HUES48 (cell line): ENCODE data around the gene RBM20.
"Not testable (repeated sequence)": the region's sequence is repeated elsewhere in the genome, so short reads cannot be mapped to it uniquely, and the experiment has no call there.

ENCODE experiments used
- H3K27ac ChIP-seq: one replicate; pipeline ENCODE4 v1.7.0; 2013; ENCODE audit warnings: low read depth, low read length, inconsistent platforms
- H3K27me3 ChIP-seq: 2 replicates; pipeline ENCODE4 v1.6.1; 2013; ENCODE audit warnings: mild to moderate bottlenecking, low read length; ENCODE audit not compliant: control insufficient read depth, insufficient read depth
- H3K36me3 ChIP-seq: 2 replicates; pipeline ENCODE4 v1.6.1; 2013; ENCODE audit warnings: low read length; ENCODE audit not compliant: control insufficient read depth, insufficient read depth
- H3K4me1 ChIP-seq: 2 replicates; pipeline ENCODE4 v1.6.1; 2013; ENCODE audit warnings: mild to moderate bottlenecking, low read length; ENCODE audit not compliant: control insufficient read depth, insufficient read depth
- H3K4me3 ChIP-seq: 2 replicates; pipeline ENCODE4 v1.5.1; 2013; ENCODE audit warnings: mild to moderate bottlenecking, low read depth, low read length
- H3K9ac ChIP-seq: 2 replicates; pipeline ENCODE4 v1.6.1; 2013; ENCODE audit warnings: mild to moderate bottlenecking, low read depth, low read length, moderate library complexity
- H3K9me3 ChIP-seq: 2 replicates; pipeline ENCODE4 v1.6.1; 2013; ENCODE audit warnings: low read length; ENCODE audit not compliant: control insufficient read depth, insufficient read depth

RBM20 gene

DNA sequence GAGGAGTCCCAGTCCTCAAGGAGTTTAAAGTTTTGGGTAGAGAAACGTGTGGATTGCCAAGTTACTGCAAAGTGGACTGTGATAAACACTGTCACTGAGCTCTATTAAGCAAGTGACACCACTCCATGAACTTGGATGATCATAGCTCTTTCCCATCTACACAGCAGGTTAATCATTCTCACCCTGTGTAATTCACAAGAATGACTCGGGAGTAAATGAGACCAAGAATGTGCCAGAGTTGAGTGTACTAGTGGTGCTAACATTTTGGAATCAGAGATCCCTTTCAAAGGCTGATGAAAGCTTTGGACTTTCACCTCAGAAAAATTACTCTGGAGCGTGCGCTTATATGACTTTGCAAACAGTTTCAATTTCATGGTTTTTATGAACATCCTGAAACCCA is 80.8 kb downstream of the RBM20 start:
- no peaks in the 10 kb centered on the region for H3K27me3 ChIP-seq
- H3K27ac ChIP-seq = no peak overlapping the region
- no peaks in the 10 kb centered on the region for H3K9me3 ChIP-seq
- no peak overlapping the region for H3K9ac ChIP-seq
- no peaks in the 10 kb centered on the region for H3K36me3 ChIP-seq
- no peaks in the 10 kb centered on the region for H3K4me1 ChIP-seq
- no peak overlapping the region for H3K4me3 ChIP-seq

GRCh38 chr10:110725801-110726630 is 81.9 kb downstream of the RBM20 start:
- H3K4me1 ChIP-seq = no peaks in the 10 kb centered on the region
- no peak overlapping the region for H3K27ac ChIP-seq
- H3K4me3 ChIP-seq = no peak overlapping the region

DNA sequence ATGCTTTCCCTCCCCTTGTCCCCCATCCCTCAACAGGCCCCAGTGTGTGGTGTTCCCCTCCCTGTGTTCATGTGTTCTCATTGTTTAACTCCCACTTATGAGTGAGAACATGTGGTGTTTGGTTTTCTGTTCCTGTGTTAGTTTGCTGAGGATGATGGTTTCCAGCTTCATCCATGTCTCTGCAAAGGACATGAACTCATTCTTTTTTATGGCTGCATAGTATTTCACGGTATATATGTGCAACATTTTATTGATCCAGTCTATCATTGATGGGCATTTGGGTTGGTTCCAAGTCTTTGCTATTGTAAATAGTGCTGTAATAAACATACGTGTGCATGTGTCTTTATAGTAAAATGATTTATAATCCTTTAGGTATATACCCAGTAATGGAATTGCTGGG is 83.6 kb downstream of the RBM20 start:
- not testable (repeated sequence) for H3K27me3 ChIP-seq, H3K4me3 ChIP-seq, H3K4me1 ChIP-seq, H3K36me3 ChIP-seq, H3K9me3 ChIP-seq, H3K27ac ChIP-seq, H3K9ac ChIP-seq

More at GRCh38 chr10:110725801-110726630, 81.9 kb downstream of the RBM20 start:
- no peak overlapping the region for H3K9ac ChIP-seq
- no peaks in the 10 kb centered on the region for H3K9me3 ChIP-seq
- no peaks in the 10 kb centered on the region for H3K36me3 ChIP-seq
- H3K27me3 ChIP-seq = no peaks in the 10 kb centered on the region

DNA sequence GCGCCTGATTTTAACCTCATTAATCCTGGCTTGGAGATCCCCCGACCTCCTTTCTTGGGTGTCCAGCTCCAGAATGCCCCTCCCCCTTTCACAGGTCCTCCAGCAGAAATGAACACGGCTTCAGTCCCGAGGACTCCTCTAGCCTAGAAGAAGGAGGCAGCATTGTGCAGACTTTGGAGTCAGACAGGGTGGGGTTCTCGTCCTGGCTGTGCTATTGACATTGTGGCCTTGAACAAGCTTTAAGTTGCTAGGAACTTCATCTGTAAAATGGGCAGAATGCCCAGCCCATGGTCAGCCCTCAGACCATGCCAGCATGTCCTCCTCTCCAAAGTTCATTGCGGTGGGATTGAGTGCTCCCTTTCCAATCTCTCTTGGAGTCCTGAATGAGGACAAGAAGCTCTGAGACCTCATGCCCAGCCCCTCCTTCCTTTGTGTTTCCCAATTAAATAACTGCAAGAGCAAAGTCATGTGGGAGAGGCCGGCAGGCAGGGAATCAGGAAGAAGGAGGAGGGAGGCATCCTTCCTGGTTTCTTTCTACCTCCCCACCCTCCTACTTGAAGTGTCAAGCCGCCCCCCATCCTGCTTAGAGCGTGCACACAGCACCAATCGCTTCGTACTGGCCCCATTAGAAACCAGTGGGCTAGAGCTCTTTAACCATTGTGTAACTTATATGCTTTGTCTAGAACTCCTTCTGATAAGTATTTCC is 86.4 kb downstream of the RBM20 start:
- H3K36me3 ChIP-seq = no peaks in the 10 kb centered on the region

GRCh38 chr10:110733218-110733952 is 89.2 kb downstream of the RBM20 start:
- Histone ChIP-seq H3K9me3 (no peaks in the 10 kb centered on the region), H3K4me1 (no peaks in the 10 kb centered on the region), H3K36me3 (no peaks in the 10 kb centered on the region), H3K4me3 (no peak overlapping the region), H3K27me3 (no peaks in the 10 kb centered on the region), H3K27ac (no peak overlapping the region), H3K9ac (no peak overlapping the region)

More for the DNA sequence above, 86.4 kb downstream of the RBM20 start:
- no peak overlapping the region for H3K4me3 ChIP-seq
- H3K9me3 ChIP-seq = no peaks in the 10 kb centered on the region
- H3K27me3 ChIP-seq = no peaks in the 10 kb centered on the region
- H3K4me1 ChIP-seq = no peaks in the 10 kb centered on the region
- H3K27ac ChIP-seq = no peak overlapping the region
- H3K9ac ChIP-seq = no peak overlapping the region

GRCh38 chr10:110735620-110736027 is 91.5 kb downstream of the RBM20 start:
- no peaks in the 10 kb centered on the region for H3K4me1 ChIP-seq
- H3K27me3 ChIP-seq = no peaks in the 10 kb centered on the region
- H3K9ac ChIP-seq = no peak overlapping the region
- H3K36me3 ChIP-seq = no peaks in the 10 kb centered on the region
- no peaks in the 10 kb centered on the region for H3K9me3 ChIP-seq
- no peak overlapping the region for H3K4me3 ChIP-seq
- H3K27ac ChIP-seq = no peak overlapping the region

GRCh38 chr10:110737886-110738634 is 93.9 kb downstream of the RBM20 start:
- H3K36me3 ChIP-seq = no peaks in the 10 kb centered on the region
- no peaks in the 10 kb centered on the region for H3K27me3 ChIP-seq
- no peaks in the 10 kb centered on the region for H3K9me3 ChIP-seq
- no peak overlapping the region for H3K4me3 ChIP-seq
- H3K4me1 ChIP-seq = no peaks in the 10 kb centered on the region
- H3K27ac ChIP-seq = no peak overlapping the region
- H3K9ac ChIP-seq = no peak overlapping the region

GRCh38 chr10:110739811-110740271 is 95.7 kb downstream of the RBM20 start:
- no peaks in the 10 kb centered on the region for H3K36me3 ChIP-seq

DNA sequence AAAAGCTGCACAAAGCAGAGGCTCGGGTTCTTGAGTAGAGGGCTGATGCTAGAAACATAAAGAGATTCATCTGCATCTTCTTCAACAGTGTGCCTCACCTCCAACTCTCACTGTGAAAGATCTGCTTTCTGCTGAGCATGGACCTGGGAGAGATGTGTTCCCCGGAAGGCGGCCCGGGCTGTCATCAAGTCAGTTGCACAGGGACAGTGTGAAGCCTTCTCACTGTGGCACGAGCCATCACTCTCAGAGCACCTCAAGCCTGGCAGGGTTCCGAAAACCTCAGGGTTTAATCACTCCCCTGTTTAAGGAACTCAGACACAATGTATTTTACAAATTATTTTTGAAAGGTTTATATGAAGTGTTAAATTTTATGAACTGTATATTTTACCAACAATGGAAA is 98.7 kb downstream of the RBM20 start:
- H3K9me3 ChIP-seq = no peaks in the 10 kb centered on the region
- no peaks in the 10 kb centered on the region for H3K4me1 ChIP-seq
- H3K27me3 ChIP-seq = no peaks in the 10 kb centered on the region
- H3K4me3 ChIP-seq = no peak overlapping the region
- H3K9ac ChIP-seq = no peak overlapping the region
- no peaks in the 10 kb centered on the region for H3K36me3 ChIP-seq
- H3K27ac ChIP-seq = no peak overlapping the region

More at GRCh38 chr10:110739811-110740271, 95.7 kb downstream of the RBM20 start:
- H3K9ac ChIP-seq = no peak overlapping the region
- H3K27ac ChIP-seq = no peak overlapping the region
- no peaks in the 10 kb centered on the region for H3K4me1 ChIP-seq
- no peaks in the 10 kb centered on the region for H3K27me3 ChIP-seq
- H3K9me3 ChIP-seq = no peaks in the 10 kb centered on the region
- no peak overlapping the region for H3K4me3 ChIP-seq

GRCh38 chr10:110744782-110745181 is 100.6 kb downstream of the RBM20 start:
- H3K4me3 ChIP-seq = no peak overlapping the region
- no peaks in the 10 kb centered on the region for H3K4me1 ChIP-seq
- H3K9me3 ChIP-seq = no peaks in the 10 kb centered on the region; the same call in 1 of the 2 replicates
- H3K9ac ChIP-seq = no peak overlapping the region
- no peaks in the 10 kb centered on the region for H3K27me3 ChIP-seq
- H3K27ac ChIP-seq = no peak overlapping the region
- H3K36me3 ChIP-seq = no peaks in the 10 kb centered on the region
